H9 (cell line): ENCODE measurements around the gene MAPK12. TPM values are rescaled to one million over a fixed set of nuclear protein-coding genes. Genes with fewer than 3 reads are reported as not detected.
A peak's percentile ranks its signal among the peaks of the same experiment; 100 is the strongest.

Experiments used
- DNase-seq: peaks from one replicate; pipeline ENCODE4 v3.0.0-alpha.2; 2017
- H2AFZ ChIP-seq: one replicate; pipeline ENCODE4 v1.6.1; 2013; ENCODE audit warnings: mild to moderate bottlenecking, low read length, control low read depth, moderate library complexity
- H2AK5ac ChIP-seq: 2 replicates; pipeline ENCODE4 v1.6.1; 2013; ENCODE audit warnings: low read length, control low read depth, mixed read lengths; ENCODE audit not compliant: insufficient read length
- H2BK120ac ChIP-seq: one replicate; pipeline ENCODE4 v1.6.1; 2013; ENCODE audit warnings: low read depth, mild to moderate bottlenecking, low read length, control low read depth, inconsistent platforms; ENCODE audit not compliant: poor library complexity, severe bottlenecking
- H2BK12ac ChIP-seq: 2 replicates; pipeline ENCODE4 v1.6.1; 2013; ENCODE audit warnings: low read length, control low read depth, mixed read lengths, low read depth; ENCODE audit not compliant: insufficient read length
- H2BK15ac ChIP-seq: 2 replicates; pipeline ENCODE4 v1.6.1; 2013; ENCODE audit warnings: low read depth, low read length, control low read depth
- H2BK20ac ChIP-seq: one replicate; pipeline ENCODE4 v1.6.1; 2013; ENCODE audit warnings: low read depth, mild to moderate bottlenecking, low read length, control low read depth, inconsistent platforms; ENCODE audit not compliant: poor library complexity, severe bottlenecking
- H2BK5ac ChIP-seq: 2 replicates; pipeline ENCODE4 v1.6.1; 2013; ENCODE audit warnings: low read length, control low read depth, mixed read lengths; ENCODE audit not compliant: insufficient read length
- H3K14ac ChIP-seq: 2 replicates; pipeline ENCODE4 v1.6.1; 2013; ENCODE audit warnings: low read length, control low read depth; ENCODE audit not compliant: insufficient read depth
- H3K18ac ChIP-seq: 2 replicates; pipeline ENCODE4 v1.6.1; 2013; ENCODE audit warnings: low read depth, mild to moderate bottlenecking, mixed read lengths, low read length, control low read depth; ENCODE audit not compliant: insufficient read length
- H3K23ac ChIP-seq: 2 replicates; pipeline ENCODE4 v1.6.1; 2013; ENCODE audit warnings: low read length, control low read depth, mixed read lengths, low read depth; ENCODE audit not compliant: insufficient read length
- H3K23me2 ChIP-seq: 2 replicates; pipeline ENCODE4 v1.6.1; 2013; ENCODE audit warnings: low read depth, mild to moderate bottlenecking, mixed read lengths, low read length, control low read depth; ENCODE audit not compliant: insufficient read length, poor library complexity, severe bottlenecking
- H3K27ac ChIP-seq: 2 replicates; pipeline ENCODE4 v1.5.1; 2013; ENCODE audit warnings: low read length, control low read depth, mixed read lengths, low read depth; ENCODE audit not compliant: insufficient read length
- H3K27me3 ChIP-seq: 2 replicates; pipeline ENCODE4 v1.6.1; 2013; ENCODE audit warnings: low read length, control low read depth, inconsistent platforms; ENCODE audit not compliant: insufficient read depth
- H3K4ac ChIP-seq: 2 replicates; pipeline ENCODE4 v1.6.1; 2013; ENCODE audit warnings: low read depth, mild to moderate bottlenecking, control low read depth, inconsistent platforms, low read length, moderate library complexity
- H3K4me1 ChIP-seq: 2 replicates; pipeline ENCODE4 v1.6.1; 2013; ENCODE audit warnings: low read length, control low read depth, inconsistent platforms; ENCODE audit not compliant: insufficient read depth
- H3K4me2 ChIP-seq: 2 replicates; pipeline ENCODE4 v1.6.1; 2013; ENCODE audit warnings: low read length, control low read depth, mixed read lengths; ENCODE audit not compliant: insufficient read length, insufficient read depth
- H3K56ac ChIP-seq: 2 replicates; pipeline ENCODE4 v1.6.1; 2013; ENCODE audit warnings: low read depth, mild to moderate bottlenecking, mixed read lengths, low read length, control low read depth; ENCODE audit not compliant: insufficient read length
- H3K79me1 ChIP-seq: 2 replicates; pipeline ENCODE4 v1.6.1; 2013; ENCODE audit warnings: low read depth, mild to moderate bottlenecking, moderate library complexity, low read length, control low read depth, inconsistent platforms; ENCODE audit not compliant: insufficient read depth, poor library complexity, severe bottlenecking
- H3K79me2 ChIP-seq: 2 replicates; pipeline ENCODE4 v1.6.1; 2013; ENCODE audit warnings: low read length, control low read depth, inconsistent platforms; ENCODE audit not compliant: insufficient read depth
- H3K9ac ChIP-seq: 2 replicates; pipeline ENCODE4 v1.6.1; 2013; ENCODE audit warnings: low read length, control low read depth, mixed read lengths; ENCODE audit not compliant: insufficient read length; ENCODE audit errors: extremely low read depth
- H3K9me3 ChIP-seq: one replicate; pipeline ENCODE4 v1.6.1; 2013; ENCODE audit warnings: low read depth, low read length, inconsistent platforms; ENCODE audit not compliant: control insufficient read depth
- H3T11ph ChIP-seq: one replicate; pipeline ENCODE4 v1.6.1; 2013; ENCODE audit warnings: mild to moderate bottlenecking, low read length, control low read depth, inconsistent platforms
- H4K20me1 ChIP-seq: one replicate; pipeline ENCODE4 v1.6.1; 2013; ENCODE audit not compliant: control insufficient read depth, insufficient read length, insufficient read depth
- H4K5ac ChIP-seq: 2 replicates; pipeline ENCODE4 v1.6.1; 2013; ENCODE audit warnings: low read depth, mild to moderate bottlenecking, mixed read lengths, low read length, control low read depth; ENCODE audit not compliant: insufficient read length
- H4K8ac ChIP-seq: replicated peaks from 2 replicates; pipeline ENCODE4 v1.6.1; 2013; ENCODE audit warnings: low read length, control low read depth, mixed read lengths, low read depth; ENCODE audit not compliant: insufficient read length
- H4K91ac ChIP-seq: 2 replicates; pipeline ENCODE4 v1.6.1; 2013; ENCODE audit warnings: low read depth, mild to moderate bottlenecking, moderate library complexity, mixed read lengths, low read length, control low read depth; ENCODE audit not compliant: insufficient read length
- H3K27ac Mint-ChIP-seq, 3 experiments: 2 replicates in 2 of 3; 3 replicates in 1 of 3; pipeline ENCODE4 v1.8.0; 2020 to 2021; ENCODE audit warnings: mixed read lengths in 3 of 3, mild to moderate bottlenecking in 1 of 3, moderate library complexity in 1 of 3
- H3K27me3 Mint-ChIP-seq: 2 replicates; pipeline ENCODE4 v1.8.0; 2021; ENCODE audit warnings: low read depth, mild to moderate bottlenecking, moderate library complexity, mixed read lengths
- H3K36me3 Mint-ChIP-seq, 3 experiments: 2 replicates in 2 of 3; 3 replicates in 1 of 3; pipeline ENCODE4 v1.8.0; 2020 to 2021; ENCODE audit warnings: low read depth in 3 of 3, mixed read lengths in 3 of 3; ENCODE audit not compliant: insufficient read depth in 1 of 3
- H3K4me1 Mint-ChIP-seq, 2 experiments: 2 replicates each; pipeline ENCODE4 v1.8.0; 2020; ENCODE audit warnings: mixed read lengths in 2 of 2
- H3K4me3 Mint-ChIP-seq, 2 experiments: 2 replicates in 1 of 2; 3 replicates in 1 of 2; pipeline ENCODE4 v1.8.0; 2020 to 2021; ENCODE audit warnings: mild to moderate bottlenecking in 2 of 2, mixed read lengths in 2 of 2, moderate library complexity in 1 of 2
- H3K9me3 Mint-ChIP-seq, 2 experiments: 2 replicates in 1 of 2; 3 replicates in 1 of 2; pipeline ENCODE4 v1.8.0; 2020; ENCODE audit warnings: mild to moderate bottlenecking in 2 of 2, mixed read lengths in 2 of 2, moderate library complexity in 1 of 2
- CTCF ChIP-seq: fragments of 200-600 bp; sonication (generic); conservative IDR thresholded peaks from 3 replicates; pipeline ENCODE4 v1.8.0; 2021; ENCODE audit warnings: antibody characterized with exemption, mild to moderate bottlenecking
- WGBS: extraction: QIAGEN DNeasy Blood & Tissue Kit; methylation state at CpG from one replicate; pipeline ENCODE4 v1.1.7; 2013; ENCODE audit warnings: missing lambda C conversion rate, low lambda C conversion rate, mixed read lengths; ENCODE audit not compliant: insufficient read length; ENCODE audit errors: extremely low coverage; 5-methylcytosine and 5-hydroxymethylcytosine counted together
- total RNA-seq: library from RNA; stranded (reverse); gene quantifications from 2 replicates; pipeline ENCODE4 v1.2.1, GENCODE V29; 2021

MAPK12 gene
- total RNA-seq, 1 experiment from 2014 or later, result 31.3 TPM

GRCh38 chr22:50250555-50251476 is 10.7 kb downstream of the MAPK12 start, which contains the start of gene HDAC10:
TSS of gene HDAC10 (minus strand) at chr22:50251265. CDS start at chr22:50251032, 233 bp downstream.
- no peaks in the 10 kb centered on the region for H3K27me3 Mint-ChIP-seq
- no peak within 1 kb of the TSS for H3K56ac ChIP-seq
- H3K9ac ChIP-seq, result peak within 1 kb of the TSS; percentile 62
- H3K27ac ChIP-seq, result no peak within 1 kb of the TSS
- peaks cover 15% of the 10 kb centered on the region for H3K23me2 ChIP-seq
- H4K20me1 ChIP-seq, result no peaks in the 10 kb centered on the region
- no peak within 1 kb of the TSS for H2BK20ac ChIP-seq
- peak within 1 kb of the TSS in 1 of 3 experiments; percentile 25; a peak in 1 of 7 replicates for H3K27ac Mint-ChIP-seq
- no peaks in the 10 kb centered on the region for H3K9me3 ChIP-seq
- WGBS, result no CpG with 5 or more reads among the region's 81 CpGs
- H3K79me2 ChIP-seq, result no peaks in the 10 kb centered on the region
- no peak within 1 kb of the TSS for H2BK120ac ChIP-seq
- H3K4me3 Mint-ChIP-seq, result peak within 1 kb of the TSS; percentile 73 to 85
- no peak within 1 kb of the TSS for H3T11ph ChIP-seq
- no peak within 1 kb of the TSS for H3K23ac ChIP-seq
- H2BK15ac ChIP-seq, result no peak within 1 kb of the TSS
- H3K4ac ChIP-seq, result no peak within 1 kb of the TSS
- H4K8ac ChIP-seq, result no peak within 1 kb of the TSS
- H3K14ac ChIP-seq, result peak within 1 kb of the TSS; percentile 72
- H3K27me3 ChIP-seq, result no peaks in the 10 kb centered on the region
- H2BK12ac ChIP-seq, result no peak within 1 kb of the TSS
- H3K36me3 Mint-ChIP-seq, result peaks cover 0 to 14% (median 8%) of the 10 kb centered on the region in 3 experiments; a peak in 3 of 7 replicates
- no peaks in the 10 kb centered on the region for H3K79me1 ChIP-seq
- no peak within 1 kb of the TSS for H2AFZ ChIP-seq
- H4K91ac ChIP-seq, result no peak within 1 kb of the TSS
- H3K9me3 Mint-ChIP-seq, result no peaks in the 10 kb centered on the region; a peak in 1 of 5 replicates
- DNase-seq, result peak; percentile 86
- H2AK5ac ChIP-seq, result no peak within 1 kb of the TSS
- H3K4me2 ChIP-seq, result peak within 1 kb of the TSS; percentile 69
- TF ChIP-seq CTCF, result no peak
- H3K4me1 Mint-ChIP-seq, result peaks cover 6 to 17% of the 10 kb centered on the region in 2 experiments
- H3K4me1 ChIP-seq, result no peaks in the 10 kb centered on the region
- H3K18ac ChIP-seq, result peak within 1 kb of the TSS; percentile 13
- no peak within 1 kb of the TSS for H2BK5ac ChIP-seq
- no peak within 1 kb of the TSS for H4K5ac ChIP-seq
